Endothelial cell (in vitro differentiated cells): ENCODE results near the gene RAD50. TPM values are rescaled to one million over a fixed set of nuclear protein-coding genes. Genes with fewer than 3 reads are reported as not detected.

Experiments
- DNase-seq: peaks from one replicate; pipeline ENCODE4 v3.0.0; 2021; ENCODE audit warnings: low spot score
- H3K27ac Mint-ChIP-seq: one replicate; pipeline ENCODE4 v1.8.0; 2021; ENCODE audit warnings: mixed read lengths, inconsistent platforms; ENCODE audit not compliant: unreplicated experiment
- H3K27me3 Mint-ChIP-seq: one replicate; pipeline ENCODE4 v1.8.0; 2021; ENCODE audit warnings: mild to moderate bottlenecking, moderate library complexity, mixed read lengths, inconsistent platforms; ENCODE audit not compliant: unreplicated experiment
- H3K36me3 Mint-ChIP-seq: one replicate; pipeline ENCODE4 v1.8.0; 2021; ENCODE audit warnings: mild to moderate bottlenecking, low read depth, mixed read lengths, inconsistent platforms; ENCODE audit not compliant: unreplicated experiment
- H3K4me1 Mint-ChIP-seq: one replicate; pipeline ENCODE4 v1.8.0; 2021; ENCODE audit warnings: mild to moderate bottlenecking, mixed read lengths, inconsistent platforms; ENCODE audit not compliant: unreplicated experiment
- H3K4me3 Mint-ChIP-seq: one replicate; pipeline ENCODE4 v1.8.0; 2021; ENCODE audit warnings: mild to moderate bottlenecking, mixed read lengths, inconsistent platforms; ENCODE audit not compliant: unreplicated experiment
- H3K9me3 Mint-ChIP-seq: one replicate; pipeline ENCODE4 v1.8.0; 2021; ENCODE audit warnings: mixed read lengths, inconsistent platforms; ENCODE audit not compliant: unreplicated experiment
- total RNA-seq: library from RNA; stranded (reverse); fragmentation: NEBNext Ultra II Directional; extraction: Animal tissue kit (Norgen Biotek cat#: 25700); gene quantifications from one replicate; pipeline ENCODE4 v1.2.1, GENCODE V29; 2021; ENCODE audit not compliant: unreplicated experiment
- TF ChIP-seq, protein P1 (sequence below): fragments of 200-600 bp; sonication (generic); IDR thresholded peaks from one replicate; pipeline ENCODE4 v1.5.0; 2021; ENCODE audit warnings: antibody characterized with exemption; ENCODE audit not compliant: unreplicated experiment

The RAD50 gene
- total RNA-seq, 1 donor from 2014 or later, result 20.0 TPM

DNA sequence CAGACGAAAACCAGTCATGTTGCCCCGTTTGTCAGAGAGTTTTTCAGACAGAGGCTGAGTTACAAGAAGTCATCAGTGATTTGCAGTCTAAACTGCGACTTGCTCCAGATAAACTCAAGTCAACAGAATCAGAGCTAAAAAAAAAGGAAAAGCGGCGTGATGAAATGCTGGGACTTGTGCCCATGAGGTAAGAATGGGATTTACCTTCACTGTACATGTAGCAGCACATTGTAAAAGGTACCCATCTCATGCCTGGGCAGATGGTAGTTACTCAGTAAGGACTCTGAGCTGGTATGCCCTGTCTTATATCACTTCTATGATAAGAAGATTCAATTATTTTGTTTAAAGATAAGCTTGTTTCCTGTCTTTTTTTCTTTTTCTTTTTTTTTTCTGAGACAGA lies 38.8 kb downstream of the RAD50 start:
- H3K27me3 Mint-ChIP-seq, result peaks cover 2% of the 10 kb centered on the region
- TF ChIP-seq, protein P1, sequence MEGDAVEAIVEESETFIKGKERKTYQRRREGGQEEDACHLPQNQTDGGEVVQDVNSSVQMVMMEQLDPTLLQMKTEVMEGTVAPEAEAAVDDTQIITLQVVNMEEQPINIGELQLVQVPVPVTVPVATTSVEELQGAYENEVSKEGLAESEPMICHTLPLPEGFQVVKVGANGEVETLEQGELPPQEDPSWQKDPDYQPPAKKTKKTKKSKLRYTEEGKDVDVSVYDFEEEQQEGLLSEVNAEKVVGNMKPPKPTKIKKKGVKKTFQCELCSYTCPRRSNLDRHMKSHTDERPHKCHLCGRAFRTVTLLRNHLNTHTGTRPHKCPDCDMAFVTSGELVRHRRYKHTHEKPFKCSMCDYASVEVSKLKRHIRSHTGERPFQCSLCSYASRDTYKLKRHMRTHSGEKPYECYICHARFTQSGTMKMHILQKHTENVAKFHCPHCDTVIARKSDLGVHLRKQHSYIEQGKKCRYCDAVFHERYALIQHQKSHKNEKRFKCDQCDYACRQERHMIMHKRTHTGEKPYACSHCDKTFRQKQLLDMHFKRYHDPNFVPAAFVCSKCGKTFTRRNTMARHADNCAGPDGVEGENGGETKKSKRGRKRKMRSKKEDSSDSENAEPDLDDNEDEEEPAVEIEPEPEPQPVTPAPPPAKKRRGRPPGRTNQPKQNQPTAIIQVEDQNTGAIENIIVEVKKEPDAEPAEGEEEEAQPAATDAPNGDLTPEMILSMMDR, result no peak
- H3K9me3 Mint-ChIP-seq, result no peaks in the 10 kb centered on the region
- H3K4me3 Mint-ChIP-seq, result no peak overlapping the region
- no peaks in the 10 kb centered on the region for H3K36me3 Mint-ChIP-seq
- DNase-seq, result no peak
- peaks cover 10% of the 10 kb centered on the region for H3K4me1 Mint-ChIP-seq
- H3K27ac Mint-ChIP-seq, result no peak overlapping the region

DNA sequence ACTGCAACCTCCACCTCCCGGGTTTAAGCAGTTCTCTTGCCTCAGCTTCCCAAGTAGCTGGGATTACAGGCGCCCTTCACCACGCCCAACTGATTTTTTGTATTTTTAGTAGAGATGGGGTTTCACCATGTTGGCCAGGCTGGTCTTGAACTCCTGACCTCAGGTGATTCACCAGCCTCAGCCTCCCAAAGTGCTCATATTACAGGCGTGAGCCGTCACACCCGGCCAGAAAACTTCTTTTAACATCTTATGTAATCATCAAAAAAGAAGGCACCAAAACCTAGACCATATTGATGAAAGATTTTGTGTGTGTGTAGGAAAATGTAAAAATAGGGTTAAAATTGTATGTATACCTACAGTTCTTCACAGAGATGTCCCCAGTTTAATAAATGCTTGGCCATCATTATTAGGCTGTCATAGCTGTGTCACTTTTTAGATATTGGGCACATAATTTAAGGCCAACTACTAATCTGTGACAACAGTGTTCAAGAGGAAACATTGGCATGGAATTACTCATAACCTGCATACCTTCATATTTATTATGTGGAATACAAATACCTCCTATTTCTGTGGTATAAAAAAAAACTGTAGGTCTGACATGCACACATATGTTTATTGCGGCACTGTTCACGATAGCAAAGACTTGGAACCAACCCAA lies 44.4 kb downstream of the RAD50 start:
- Mint-ChIP-seq H3K4me1 (no peaks in the 10 kb centered on the region), H3K27me3 (no peaks in the 10 kb centered on the region), H3K9me3 (no peaks in the 10 kb centered on the region), H3K36me3 (peaks cover 14% of the 10 kb centered on the region), H3K27ac (no peak overlapping the region), H3K4me3 (no peak overlapping the region)
- no peak for DNase-seq
- TF ChIP-seq, protein P1, result no peak

DNA sequence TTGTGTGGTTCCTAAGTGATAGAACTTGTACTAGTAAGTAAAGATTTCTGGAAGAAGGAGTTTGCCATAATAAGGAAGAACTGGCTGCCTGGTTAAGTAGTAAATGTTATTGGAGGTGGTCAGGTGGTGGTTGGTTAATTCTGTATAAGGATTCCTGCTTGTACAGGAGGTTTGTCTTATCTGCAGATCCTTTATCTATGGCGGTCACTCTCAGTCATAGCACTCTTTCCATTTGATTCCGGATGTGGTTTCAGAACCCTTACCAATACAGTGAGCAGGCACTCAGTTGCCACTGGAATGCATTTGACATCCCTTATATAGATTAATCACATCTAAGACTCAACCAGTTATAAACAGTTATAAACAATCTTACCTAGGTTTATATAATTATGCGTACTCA lies 50.3 kb downstream of the RAD50 start:
- H3K9me3 Mint-ChIP-seq, result no peaks in the 10 kb centered on the region
- no peak for DNase-seq
- no peak overlapping the region for H3K27ac Mint-ChIP-seq
- TF ChIP-seq, protein P1, result no peak
- no peak overlapping the region for H3K4me3 Mint-ChIP-seq
- no peaks in the 10 kb centered on the region for H3K4me1 Mint-ChIP-seq
- peaks cover 18% of the 10 kb centered on the region for H3K36me3 Mint-ChIP-seq
- no peaks in the 10 kb centered on the region for H3K27me3 Mint-ChIP-seq

DNA sequence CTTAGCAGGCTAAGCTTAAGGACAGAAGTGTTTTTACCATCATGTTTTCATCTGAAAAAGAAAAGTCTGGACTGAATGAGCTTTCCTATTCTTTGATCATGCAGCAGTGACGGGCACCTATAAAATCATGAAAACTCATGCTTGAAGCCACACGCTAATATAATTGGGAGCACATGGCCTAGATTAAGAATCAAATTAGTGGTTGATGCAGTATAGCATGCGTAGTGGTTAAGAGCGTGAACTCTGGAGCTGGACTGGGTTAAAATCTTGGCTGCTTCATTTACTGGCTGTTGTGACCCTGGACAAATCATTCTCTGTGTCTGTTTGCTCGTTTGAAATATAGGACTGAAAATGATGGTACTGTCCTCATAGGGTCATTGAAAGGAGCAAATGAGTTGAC lies 51.3 kb downstream of the RAD50 start:
- no peak for DNase-seq
- Mint-ChIP-seq H3K4me3 (no peak overlapping the region), H3K36me3 (peaks cover 18% of the 10 kb centered on the region), H3K9me3 (no peaks in the 10 kb centered on the region), H3K27ac (no peak overlapping the region), H3K4me1 (no peaks in the 10 kb centered on the region), H3K27me3 (no peaks in the 10 kb centered on the region)
- TF ChIP-seq, protein P1, result no peak

DNA sequence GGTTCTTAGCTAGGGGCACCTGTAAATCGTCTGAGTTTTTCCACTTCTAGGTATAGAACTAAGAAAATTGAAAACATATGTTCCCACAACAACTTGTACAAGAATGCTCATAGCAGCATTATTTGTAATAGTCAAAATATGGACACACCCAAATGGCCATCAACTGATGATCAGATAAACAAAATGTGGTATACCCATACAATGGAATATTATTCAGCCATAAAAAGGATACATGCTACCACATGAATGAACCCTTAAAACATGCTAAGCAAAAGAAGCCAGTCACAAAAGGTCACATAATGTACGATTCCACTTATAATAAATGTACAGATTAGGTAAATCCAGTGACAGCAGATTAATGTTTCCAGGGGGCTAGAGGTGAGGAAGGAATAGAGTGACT lies 55.2 kb downstream of the RAD50 start:
- H3K27me3 Mint-ChIP-seq, result no peaks in the 10 kb centered on the region
- no peak for DNase-seq
- no peak overlapping the region for H3K4me3 Mint-ChIP-seq
- no peak overlapping the region for H3K27ac Mint-ChIP-seq
- no peaks in the 10 kb centered on the region for H3K4me1 Mint-ChIP-seq
- H3K9me3 Mint-ChIP-seq, result no peaks in the 10 kb centered on the region
- peaks cover 4% of the 10 kb centered on the region for H3K36me3 Mint-ChIP-seq
- TF ChIP-seq, protein P1, result no peak
